GM19397 (cell line): ENCODE results near the gene ZNF417.
A peak's percentile ranks its signal among the peaks of the same experiment; 100 is the strongest.
"Not testable (repeated sequence)": the region's sequence is repeated elsewhere in the genome, so short reads cannot be mapped to it uniquely, and the experiment has no call there.

Source experiments
- ATAC-seq: cut with Tn5 transposase; IDR thresholded peaks from one replicate; pipeline ENCODE4 v1.9.1; 2021; ENCODE audit warnings: mild to moderate bottlenecking, moderate library complexity; ENCODE audit not compliant: unreplicated experiment

Gene ZNF417

DNA sequence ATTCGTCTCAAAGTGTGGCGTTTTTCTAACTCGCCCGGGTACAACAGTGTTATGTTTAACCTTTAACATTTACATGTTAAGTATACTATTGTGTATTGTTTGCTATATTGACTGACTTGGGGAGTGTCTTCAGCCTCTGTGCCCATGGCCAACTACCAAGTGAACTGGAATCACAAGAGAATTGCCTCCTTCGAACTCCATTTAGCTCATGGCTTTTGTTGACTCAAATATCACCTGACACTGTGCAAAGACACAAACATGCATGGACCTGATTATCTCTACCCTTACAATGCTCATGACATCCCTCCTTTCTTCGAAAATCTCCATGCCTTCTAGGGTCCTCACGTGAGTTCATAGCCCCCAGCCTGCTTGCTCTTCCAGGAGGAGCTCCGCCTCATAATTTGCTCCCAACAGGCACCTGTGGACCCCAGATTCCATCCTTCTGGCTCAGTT is 28.3 kb downstream of the ZNF417 start:
- ATAC-seq: peak; percentile 6

DNA sequence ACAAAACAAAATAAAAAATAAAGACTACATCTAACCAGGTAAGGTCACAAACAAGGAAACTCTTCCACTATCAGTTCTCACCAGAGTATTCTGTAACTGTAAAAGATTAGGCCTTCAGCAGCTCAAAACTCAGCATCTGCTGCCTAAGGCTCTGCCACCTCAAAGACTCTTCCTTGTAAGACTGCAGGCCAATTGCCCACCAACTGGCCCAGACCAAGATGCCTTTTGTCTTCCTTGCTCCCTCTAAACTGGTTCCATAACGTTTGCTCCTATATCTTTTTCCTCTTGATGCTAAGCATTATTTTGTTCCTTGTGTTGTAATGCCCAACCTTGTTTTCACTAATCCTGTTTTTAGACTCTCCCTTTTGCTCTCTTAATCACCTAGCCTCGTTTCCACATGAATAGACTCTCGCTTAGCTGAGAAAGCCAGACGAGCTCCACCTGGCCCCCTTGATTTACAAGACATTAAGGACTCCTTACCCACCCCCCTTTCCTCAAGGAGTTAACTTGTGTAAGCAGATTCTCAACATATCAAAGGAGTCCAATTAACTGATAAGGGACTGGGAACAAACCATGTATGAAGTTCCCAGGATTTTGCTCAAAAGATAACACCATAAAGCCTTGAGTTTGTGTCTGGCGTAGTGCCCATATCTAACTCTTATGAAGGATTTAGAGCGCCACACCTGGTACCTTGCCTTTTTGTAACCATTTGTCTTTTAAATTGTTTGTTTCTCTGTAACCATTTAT is 29.0 kb downstream of the ZNF417 start:
- ATAC-seq: no peak

DNA sequence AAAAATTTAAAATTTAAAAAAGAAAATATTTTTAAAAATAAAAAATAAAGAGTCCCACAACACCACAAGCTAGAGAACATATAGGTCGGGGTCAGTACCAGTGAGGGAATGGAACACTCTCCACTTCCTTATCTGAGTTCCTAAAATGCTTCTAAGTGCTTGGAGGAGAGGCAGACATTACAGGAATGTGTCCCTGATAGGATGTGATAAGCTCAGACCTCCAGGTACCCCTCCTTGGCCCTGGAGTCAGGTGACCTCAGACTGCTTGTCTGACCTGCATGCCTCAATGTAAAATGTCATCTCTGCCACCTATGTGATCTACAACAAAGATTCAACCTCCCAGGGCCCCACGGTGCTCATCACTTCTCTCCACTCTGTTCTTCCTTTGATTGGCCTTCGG is 30.3 kb downstream of the ZNF417 start:
- ATAC-seq: no peak

DNA sequence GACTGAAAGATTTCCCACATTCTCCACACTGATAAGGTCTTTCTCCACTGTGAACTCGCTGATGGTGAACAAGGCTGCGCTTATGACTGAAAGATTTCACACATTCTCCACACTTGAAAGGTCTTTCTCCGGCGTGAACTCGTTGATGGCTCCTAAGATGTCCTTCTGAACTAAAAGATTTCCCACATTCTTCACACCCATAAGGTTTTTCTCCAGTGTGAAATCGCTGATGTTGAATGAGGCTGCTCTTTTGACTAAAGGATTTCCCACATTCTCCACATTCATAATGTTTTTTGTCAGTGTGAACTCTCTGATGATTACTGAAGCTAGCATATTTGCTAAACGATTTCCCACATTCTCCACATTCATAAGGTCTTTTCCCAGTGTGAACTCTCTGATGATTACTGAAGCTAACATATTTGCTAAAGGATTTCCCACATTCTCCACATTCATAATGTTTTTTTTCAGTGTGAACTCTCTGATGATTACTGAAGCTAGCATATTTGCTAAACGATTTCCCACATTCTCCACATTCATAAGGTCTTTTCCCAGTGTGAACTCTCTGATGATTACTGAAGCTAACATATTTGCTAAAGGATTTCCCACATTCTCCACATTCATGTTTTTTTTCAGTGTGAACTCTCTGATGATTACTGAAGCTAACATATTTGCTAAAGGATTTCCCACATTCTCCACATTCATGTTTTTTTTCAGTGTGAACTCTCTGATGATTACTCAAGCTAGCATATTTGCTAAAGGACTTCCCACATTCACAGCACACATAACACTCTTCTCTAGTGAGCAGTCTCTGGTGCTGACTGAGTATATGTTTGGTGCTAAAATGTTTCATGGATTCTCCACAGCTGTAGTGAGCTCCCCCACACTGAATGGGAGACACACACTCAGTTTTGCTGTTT is 42.3 kb downstream of the ZNF417 start:
- ATAC-seq: not testable (repeated sequence)

DNA sequence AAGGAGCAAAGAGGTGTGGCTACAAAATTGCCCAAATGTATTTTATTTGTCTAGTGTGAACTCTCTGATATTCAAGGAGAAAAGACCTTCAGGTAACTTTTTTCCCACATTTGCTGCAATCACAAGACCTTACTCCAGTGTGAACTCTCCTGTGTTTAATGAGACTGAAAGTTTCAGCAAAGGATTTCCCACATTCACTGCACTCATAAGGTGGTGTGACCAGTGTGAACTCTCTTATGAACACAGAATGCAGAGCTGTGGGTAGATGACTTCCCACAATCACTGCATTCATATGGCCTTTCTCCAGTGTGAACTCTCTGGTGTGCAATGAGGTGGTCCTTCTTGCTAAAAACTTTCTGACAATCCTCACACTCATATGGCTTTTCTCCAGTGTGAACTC is 43.9 kb downstream of the ZNF417 start:
- ATAC-seq: no peak

DNA sequence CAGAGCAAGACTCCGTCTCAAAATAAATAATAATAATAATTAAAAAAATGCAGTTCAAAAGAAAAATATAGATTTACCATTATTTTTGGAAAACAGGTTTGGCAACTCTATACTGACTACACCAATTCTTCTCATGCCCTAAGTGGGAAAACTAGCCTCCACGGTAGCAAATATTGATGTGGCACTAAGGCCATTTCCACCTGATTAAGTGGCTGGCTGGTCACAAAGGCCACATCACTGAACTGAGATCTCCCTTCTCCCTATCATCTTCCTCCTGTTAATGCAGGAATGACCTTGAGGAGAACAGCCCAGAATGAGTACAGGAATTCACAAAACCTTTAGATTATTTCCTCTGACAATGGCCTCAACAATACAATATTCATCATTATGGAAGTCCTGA is 46.2 kb downstream of the ZNF417 start:
- no peak for ATAC-seq

DNA sequence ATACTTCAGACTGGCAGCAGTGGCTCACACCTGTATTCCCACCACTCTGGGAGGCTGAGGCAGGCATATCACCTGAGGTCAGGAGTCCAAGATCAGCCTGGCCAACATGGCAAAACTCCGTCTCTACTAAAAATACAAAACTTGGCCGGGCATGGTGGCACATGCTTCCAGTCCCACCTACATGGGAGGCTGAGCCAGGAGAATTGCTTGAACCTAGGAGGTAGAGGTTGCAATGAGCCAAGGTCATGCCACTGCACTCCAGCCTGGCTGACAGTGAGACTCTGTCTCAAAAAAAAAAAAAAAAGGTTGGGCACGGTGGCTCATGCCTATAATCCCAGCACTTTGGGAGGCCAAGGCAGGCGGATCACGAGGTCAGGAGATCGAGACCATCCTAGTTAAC is 46.7 kb downstream of the ZNF417 start:
- ATAC-seq: not testable (repeated sequence)

DNA sequence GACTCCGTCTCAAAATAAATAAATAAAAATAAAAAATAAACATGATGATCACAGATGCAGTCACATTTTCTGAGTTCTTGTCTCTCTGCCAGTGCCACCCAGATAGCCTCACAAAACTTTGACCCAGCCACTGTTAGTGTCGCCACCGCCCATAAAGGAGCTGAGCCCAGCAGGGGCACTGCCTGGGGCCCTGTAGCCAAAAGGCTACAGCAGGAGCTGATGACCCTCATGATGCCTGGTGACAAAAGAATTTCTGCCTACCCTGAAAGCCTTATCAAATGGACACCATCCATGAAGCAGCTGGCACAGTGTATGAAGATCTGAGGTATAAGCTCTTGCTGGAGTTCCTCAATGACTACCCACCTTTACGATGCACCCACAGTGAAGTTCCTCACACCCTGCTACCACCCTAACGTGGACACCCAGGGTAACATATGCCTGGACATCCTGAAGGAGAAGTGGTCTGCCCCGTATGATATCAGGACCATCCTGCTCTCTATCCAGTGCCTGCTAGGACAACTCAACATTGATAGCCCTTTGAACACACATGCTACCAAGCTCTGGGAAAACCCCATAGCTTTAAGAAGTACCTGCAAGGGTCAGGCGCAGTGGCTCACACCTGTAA is 48.4 kb downstream of the ZNF417 start:
- ATAC-seq: no peak
